Left kidney (tissue), 2 donors: ENCODE data around the gene PAQR9. TPM values are rescaled to one million over a fixed set of nuclear protein-coding genes. Genes with fewer than 3 reads are reported as not detected.

Experiments used
- DNase-seq: peaks from one replicate; pipeline ENCODE4 v3.0.0-alpha.2; 2013
- polyA plus RNA-seq: library from polyadenylated mRNA; unstranded; fragments of 120-200 nt; gene quantifications from one replicate; pipeline ENCODE4 v1.2.1, GENCODE V29; 2013; ENCODE audit not compliant: insufficient read length

PAQR9 gene
- polyA plus RNA-seq, 1 donor: 0.68 TPM

DNA sequence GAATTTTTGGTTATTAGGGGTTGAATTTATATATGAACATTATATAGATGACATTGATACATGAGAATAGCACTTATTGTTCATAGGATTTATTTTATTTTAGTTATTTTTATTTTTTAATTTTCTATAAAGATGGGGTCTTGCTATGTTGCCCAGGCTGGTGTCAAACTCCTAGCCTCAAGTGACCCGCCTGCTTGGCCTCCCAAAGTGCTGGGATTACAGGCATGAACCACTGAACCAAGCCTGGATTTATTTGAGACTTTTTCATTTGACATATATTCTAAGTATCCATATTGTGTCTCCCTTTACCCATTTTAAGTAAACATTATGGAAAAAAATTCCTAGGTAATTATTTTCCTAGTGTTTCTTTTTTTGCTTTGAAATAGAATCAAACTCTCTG is 12.5 kb downstream of the PAQR9 start:
- no peak for DNase-seq

DNA sequence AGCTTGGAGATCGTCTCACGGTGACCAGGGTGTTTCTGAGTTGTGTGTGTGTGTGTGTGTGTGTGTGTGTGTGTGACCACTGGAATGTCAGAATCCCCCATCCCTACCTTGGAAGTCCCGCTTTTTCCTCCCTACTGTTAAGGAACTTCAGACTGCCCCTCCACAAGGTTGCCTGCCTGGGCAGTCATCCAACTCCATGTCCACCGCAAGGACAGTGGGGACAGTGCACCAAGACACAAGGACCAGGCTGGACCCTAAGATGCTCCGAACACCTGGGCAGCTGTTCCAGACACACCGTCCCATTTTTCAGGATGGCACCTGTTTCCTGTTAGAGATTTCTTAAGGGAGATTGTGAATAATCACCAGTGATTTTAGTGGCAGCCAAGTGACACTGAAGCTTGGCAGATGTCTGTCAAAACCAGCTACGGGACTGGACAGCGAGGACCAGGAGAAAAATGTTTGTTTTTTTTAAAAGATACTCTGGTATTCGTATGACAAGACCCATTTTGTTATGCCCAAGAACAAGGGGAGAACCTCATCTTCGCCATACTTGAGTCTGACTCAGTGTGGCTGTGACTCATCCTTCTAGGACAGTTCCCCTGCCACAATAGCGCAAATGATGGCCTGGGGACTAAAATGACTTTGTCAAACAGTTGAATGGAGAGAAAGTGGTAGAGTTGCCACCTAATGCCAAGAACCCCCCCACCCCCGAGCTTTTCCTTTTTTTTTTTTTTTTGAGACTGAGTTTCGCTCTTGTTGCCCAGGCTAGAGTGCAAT is 15.5 kb downstream of the PAQR9 start:
- DNase-seq: no peak

DNA sequence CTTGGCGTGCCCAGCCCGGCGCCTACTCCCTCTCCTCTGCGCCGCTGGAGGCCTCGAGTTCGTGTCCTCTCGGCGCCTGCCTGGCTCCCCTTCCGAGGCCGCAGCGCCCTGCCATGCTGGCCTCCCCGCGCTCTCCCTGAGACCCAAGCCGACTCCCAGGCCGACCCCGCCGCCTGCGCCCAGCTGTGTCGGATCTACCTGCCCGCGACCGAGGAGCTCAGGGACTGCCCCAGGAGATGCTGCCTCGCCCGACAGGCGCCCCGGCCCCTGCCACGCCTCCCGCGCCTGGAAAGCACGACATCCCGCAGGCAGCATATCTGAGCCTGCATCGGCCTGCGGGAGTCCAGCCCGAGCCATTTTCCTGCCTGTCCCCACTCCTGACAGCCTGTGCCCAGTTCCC is 16.1 kb downstream of the PAQR9 start:
- no peak for DNase-seq

DNA sequence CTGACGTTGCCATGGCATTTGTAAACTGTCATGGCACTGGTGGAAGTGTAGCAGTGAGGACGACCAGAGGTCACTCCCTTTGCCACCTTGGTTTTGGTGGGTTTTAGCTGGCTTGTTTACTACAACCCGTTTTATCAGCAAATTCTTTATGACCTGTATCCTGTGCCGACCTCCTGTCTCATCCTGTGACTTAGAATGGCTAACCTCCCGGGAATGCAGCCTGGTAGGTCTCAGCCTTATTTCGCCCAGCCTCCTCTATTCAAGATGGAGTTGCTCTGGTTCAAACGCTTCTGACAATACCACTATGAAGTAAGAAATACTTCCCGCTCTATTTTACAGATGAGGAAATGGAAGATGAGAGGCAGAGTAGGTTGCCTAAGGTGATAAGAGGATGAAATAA is 16.6 kb downstream of the PAQR9 start:
- no peak for DNase-seq

DNA sequence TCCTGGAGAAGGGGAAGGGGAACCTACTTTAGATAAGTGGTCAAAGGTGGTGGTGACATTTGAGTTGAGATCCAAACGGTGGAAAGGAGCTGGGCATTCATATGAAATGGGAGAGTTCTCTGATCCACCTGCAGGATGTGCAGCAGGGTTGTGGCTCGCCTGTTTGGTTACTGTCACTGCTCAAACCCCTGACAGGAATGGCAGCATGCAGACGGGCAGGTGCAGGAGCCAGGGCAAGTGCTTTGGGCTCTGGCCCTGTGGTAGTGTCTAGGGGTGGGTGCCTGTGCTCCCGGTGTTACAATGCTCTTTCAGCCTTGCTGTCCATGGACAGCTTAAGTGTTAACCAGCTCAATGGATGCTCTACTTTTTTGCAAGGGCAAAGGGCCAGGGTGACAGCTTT is 18.5 kb downstream of the PAQR9 start:
- DNase-seq: no peak

DNA sequence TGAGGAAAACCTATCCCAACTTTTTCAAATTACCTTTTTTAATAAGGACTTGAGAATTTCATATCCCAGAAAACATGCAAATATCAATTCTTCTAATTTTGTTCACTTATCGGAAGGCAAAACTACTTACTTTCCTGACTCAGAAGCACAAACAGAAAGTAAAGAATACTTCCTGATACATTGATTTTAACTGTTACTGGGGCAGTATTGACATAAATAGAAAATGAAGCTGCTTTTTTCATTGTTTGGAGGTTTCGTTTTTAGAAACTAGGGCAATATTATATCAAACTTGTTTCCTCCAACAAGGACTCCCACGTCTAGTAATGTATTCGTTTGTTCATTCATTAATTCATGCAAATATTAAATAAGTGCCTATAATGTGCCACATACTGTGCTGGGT is 19.1 kb downstream of the PAQR9 start:
- DNase-seq: no peak

DNA sequence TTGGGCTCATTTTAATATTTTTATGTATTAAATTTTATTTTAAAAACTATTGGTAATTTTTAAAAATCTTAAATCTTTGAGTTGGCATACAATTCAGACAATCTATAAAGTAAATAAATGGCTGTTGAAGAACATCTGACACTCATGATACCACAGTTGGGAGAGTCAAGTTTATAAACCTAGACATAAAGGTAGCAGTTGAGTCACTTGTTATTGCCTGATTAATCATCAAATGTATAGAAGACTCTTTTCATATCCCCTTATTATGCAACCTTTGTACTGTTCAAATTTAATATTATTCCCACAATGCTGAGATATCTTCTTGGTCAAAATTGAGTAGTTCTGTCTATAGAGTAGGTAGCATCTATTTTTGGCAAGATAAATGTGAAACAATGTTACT is 19.6 kb downstream of the PAQR9 start:
- no peak for DNase-seq

DNA sequence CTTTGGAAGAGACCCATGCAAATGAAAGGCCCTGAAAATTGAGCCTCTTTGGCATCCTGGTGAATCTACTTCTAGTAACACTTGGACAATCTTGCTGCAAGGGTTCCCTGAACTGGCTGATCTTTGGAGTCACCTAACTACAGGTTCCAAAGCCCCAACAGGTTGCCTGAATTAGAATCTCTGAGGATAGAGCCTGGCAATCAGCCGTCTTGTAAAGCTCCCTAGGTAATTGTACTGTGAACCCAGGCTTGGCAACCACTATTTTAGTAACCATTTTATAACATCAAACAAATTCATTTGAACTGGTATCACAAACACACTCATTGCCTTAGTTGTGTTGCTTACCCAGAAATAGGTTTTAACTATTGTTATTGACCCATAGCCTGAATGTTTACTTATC is 20.1 kb downstream of the PAQR9 start:
- no peak for DNase-seq

DNA sequence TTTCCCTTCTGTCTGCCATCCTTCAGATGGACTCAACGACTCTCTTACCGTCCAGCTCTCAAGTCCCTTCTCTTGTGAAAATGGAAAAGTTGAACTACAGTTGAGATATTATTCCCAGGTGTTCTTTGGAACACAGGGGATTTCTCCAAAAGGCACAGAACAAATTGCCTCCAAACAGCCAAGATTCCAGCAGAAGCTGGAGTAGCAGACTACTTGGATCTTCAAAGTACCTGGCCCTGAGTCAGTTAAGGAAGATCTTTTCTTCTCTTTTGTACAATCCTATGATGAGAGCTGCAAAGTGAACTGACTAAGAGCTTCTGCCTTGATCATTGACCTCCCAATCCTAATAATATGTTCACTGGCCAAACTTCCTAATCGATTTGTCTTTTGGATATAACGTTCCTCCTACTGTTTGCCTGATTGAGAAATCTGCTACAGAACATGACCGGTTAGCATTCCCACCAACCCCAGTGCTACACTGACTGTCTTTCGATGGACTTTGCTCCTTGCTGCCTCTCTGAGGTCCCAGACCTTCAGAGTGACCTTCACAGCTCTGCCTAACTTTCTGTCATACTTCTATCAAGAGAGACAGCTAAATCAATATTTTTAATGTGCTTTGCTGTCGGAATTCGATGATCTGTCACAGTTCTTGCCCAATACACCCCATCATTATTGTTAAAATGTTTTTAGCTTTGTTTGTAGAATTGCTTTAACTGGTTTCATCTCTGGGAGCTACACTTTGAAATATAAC is 21.9 kb downstream of the PAQR9 start:
- DNase-seq: no peak

DNA sequence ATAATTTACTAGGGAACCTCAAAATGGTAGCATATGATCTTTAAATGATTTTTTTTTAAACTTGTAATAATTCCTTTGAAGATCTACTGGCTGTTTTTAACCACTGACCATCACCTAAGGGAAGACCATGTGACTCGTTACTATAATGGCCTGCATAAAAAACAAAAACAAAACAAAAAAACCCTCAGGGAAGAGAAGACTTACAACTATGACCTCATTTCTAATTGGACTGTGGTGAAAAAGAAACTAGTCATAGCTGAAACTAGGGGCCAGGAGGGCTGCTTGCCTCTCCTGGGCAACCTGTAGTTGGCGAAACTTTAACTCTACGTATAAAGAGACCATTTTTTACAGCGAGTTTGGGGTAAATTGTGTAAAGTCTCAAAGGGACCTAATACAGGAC is 23.0 kb downstream of the PAQR9 start:
- no peak for DNase-seq

DNA sequence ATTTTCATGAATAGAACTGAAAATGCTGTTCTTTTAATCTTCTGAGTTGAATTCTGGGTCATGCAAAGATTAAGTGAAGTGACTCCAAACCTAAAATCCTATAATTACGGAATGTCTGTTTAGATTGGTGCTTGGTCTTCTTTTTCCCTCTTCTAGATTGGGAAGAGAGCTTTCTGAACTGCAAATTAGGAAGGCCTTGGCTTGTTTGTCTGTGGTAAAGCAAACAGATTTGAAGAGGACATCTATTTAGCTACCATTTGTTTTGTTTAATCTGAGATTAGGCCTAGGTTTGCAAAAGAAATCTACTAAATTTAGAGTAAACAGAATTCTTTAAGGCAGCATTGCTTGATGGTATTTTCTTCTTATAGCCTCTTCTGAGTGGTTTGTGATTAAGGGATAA is 23.5 kb downstream of the PAQR9 start:
- DNase-seq: no peak

DNA sequence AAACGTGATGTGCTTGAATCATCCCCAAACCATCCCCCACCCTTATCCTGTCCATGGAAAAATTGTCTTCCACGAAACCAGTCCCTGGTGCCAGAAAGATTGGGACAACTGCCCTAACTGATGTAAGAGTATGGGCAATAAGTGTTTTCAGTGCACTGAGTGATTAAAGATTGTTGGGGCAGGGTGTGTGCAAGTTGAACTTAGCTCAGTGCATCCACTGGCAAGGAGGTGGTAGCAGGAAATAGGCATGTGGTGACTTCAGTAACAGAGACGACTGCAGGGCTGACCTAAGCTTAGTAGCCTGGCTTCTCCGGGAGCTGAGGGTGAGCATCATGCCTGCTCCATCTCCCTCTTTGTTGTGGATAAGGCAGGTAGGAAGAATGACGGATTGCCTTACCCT is 27.5 kb downstream of the PAQR9 start:
- no peak for DNase-seq

DNA sequence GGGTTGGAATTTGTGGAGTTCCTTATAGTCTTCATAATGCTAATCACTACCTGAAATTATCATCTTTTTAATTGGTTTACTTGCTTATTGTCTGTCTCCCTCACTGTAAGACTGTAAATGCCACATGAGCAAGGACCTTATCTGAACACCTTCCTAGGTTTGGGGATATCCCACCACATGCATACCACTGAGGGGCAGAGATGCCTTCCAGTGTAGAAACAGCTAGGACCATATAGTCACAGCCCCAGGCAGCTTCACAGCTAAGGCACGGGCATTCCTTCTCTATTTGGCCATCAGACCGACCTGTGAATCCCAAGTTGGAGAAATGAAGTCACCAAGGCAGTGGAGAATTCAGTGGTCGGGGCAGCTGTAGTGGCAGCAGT is 28.6 kb downstream of the PAQR9 start:
- DNase-seq: no peak

DNA sequence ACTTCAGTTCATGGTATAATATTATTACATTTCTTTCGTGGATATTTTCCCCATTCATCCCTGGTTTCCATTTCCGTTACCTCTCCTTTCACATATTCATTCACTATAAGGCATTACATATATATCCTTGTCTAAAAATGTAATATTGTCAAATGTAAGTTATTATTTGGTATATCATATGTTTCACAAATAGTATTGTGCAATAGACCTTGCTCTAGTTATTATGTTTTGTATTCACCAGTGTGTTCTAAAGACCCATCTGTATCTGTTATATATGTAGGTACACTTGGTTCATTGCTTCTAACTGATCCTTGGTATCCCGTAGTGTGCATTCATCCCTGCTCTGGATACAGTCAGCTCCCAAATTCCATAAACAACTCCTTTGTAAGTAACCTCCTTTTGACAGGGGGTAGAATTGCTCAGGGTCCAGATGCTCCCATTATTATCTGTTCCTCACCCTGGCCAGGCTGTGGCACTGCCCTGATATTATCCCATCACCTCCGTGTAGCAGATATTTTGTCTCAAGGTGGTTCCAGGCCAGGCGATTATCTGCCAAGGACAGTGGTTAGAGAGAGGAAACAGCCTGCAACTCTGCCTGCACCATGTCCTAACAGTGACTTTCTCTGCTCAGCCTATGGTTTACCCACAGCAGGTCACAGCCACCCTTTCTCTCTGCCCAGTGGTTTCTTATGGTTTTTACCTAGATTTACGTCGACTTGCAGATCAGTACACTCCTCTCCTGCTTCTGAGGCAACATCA is 29.2 kb downstream of the PAQR9 start:
- DNase-seq: no peak

DNA sequence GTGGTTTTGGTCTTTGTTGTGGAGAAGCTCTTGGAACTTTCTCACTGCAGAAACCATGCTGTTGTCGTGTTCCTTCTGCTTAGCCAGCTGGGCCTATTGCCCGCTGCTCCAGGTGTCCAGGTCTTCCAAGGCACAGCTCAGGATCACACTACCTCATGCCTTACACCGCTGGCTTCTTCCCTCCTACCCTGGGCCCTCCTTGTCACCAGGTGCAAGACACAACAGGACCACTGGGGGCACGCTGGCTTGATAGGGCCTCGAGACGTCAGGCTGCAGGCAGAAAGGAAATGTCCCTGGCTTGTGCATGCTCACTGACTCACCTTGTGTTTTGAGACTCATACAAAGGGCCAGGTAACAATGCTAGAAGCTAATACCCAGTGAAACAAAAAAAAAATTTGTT is 32.3 kb downstream of the PAQR9 start:
- no peak for DNase-seq

DNA sequence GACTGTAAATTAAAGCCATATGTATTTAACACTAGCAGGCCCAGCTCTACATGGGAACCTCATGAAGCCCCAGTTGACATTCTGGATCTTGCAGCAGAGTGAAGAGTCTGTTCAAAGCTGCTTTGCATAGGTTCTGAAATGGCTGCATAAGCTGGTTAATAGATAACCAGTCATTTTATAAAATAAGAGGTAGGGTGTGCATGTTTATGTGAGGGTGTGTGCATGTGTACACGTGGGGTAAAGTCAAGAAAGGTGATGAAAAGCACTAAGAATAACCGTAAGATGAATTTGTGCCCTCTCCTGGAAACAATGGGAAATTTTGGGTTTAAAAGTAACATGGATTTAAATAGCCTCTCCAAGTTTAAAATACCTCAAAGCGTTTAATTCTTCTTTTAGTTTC is 33.0 kb downstream of the PAQR9 start:
- DNase-seq: no peak

DNA sequence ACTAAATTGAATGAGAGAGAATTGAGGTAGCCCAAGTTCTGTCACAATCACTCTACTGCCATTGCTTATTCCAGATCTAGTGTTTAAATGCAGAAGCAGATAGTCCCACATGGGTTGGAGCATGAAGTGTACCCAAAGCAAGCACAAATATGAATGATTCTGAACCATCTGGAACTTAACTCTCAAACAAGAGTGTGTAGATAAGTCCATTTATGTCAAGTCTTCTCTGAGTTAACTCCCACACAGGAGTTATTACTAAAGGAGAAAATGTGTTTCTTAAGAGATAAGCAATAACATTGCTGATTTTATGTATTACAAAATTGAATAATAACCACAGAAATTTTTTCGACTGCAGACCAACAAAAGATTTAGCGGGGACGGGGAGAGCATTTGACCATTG is 33.6 kb downstream of the PAQR9 start:
- DNase-seq: no peak

DNA sequence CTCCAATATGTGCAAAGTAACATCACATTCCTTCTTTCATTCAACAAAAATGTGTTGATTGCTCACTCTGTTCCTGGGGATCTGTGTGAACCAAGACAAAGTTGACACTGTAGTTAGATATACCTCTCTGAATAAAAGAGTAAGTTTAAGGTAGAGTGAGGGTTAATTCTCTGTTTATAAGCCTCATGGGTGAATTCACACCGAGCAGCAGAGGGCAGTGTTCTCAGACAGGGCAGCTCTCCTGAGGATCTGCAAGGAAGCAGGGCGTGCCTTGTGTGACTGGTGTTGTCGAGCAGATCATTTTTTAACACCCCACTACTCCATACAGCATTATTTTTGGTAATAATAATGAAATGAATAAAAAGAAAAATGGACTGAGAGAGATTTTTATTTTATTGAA is 34.4 kb downstream of the PAQR9 start:
- no peak for DNase-seq

DNA sequence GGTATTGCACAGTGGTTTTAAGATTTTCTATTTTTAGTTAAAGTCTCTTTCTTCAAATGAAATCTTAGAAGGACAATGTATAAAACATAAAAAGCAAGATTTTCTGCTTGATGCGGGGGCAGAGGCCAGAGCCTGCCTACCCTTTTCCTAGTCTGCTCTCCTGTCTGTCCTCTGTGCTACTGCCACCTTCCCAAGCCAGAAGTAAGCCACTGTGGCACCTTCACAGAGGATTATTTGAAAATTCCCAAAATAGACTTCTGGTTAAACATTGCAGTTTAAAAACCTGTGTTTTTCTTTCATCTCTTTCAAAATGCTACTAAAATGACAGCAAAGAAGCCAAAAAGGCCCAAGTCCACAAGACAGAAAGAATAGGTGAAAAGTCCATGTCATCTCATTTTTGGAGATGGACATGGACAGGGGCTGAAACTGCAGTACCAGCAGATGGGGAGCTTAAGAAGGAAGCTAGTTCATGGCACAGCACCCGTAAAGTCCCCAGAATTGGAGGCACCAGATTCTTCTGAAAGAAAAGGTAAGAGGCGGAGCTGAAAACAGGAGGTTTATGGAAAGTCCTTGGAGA is 37.0 kb downstream of the PAQR9 start:
- no peak for DNase-seq

DNA sequence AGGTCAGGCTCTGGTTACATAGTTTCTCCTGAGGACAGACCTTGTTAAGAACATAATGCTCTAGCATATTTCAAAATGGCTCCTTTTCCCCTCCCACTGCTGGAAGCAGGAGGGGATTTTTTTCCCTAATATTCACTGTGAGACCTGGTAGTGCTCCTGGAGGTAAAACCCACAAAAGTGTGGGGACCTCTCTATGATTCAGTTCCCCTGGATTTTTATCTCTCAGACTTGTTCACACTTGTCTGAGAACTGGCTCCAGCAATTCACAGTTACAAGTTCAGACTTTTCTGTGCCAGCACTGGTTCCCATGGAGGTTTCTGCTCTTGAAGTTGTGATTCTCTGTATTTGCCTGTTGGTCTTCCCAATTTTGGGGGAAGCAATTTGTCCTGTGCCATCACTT is 38.3 kb downstream of the PAQR9 start:
- no peak for DNase-seq

DNA sequence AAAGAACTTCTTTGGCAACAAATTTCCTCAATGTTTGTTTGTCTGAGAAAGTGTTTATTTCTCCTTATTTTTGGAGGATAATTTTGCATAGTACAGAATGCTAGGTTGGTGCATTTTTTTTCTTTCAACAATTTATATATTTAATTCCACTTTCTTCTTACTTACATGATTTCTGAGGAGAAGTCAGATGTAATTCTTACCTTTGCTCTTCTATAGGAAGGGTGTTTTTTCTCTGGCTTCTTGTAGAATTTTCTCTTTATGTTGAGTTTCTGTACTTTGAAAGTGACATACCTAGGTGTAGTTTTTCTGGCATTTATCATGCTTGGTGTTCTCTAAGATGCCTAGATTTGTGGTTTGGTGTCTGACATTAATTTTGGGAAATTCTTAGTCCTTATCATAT is 39.8 kb downstream of the PAQR9 start:
- DNase-seq: no peak

DNA sequence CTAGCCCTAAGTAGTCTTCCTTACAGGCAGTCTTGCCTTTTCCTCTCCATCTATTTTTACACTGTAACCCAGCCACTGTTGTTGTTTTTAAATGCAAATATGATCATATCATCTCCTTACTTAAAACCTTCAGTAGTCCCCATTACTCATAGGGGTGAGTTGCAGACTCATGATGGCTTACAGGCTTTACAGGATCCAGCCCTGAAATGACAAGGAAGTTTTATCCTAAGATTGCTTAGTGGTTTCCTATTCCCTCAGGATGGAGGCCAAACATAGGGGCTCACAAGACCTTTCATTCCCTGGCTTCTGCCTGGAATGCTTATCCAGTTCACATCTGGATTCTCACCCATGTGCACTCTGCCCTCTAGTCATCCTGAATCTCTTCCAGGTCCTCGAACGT is 46.9 kb downstream of the PAQR9 start:
- DNase-seq: no peak

DNA sequence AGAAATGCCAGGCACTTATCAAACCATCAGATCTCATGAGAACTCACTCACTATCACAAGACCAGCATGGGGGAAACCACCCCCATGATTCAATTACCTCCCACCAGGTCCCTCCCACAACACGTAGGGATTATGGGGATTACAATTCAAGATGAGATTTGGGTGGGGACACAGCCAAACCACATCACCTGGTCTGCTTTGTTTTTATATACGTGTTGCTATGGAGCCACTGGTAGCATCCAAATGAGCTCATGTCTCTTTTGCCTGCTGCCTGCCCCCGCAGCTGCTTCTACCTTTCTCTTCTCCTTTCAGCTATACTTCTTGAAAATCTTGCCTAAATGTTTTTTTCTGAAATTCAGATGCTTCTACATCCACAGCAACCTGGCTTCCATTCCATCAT is 47.8 kb downstream of the PAQR9 start:
- no peak for DNase-seq
